HG03457 (cell line): ENCODE data around the gene SPATS2L.

ENCODE experiments used
- ATAC-seq: cut with Tn5 transposase; IDR thresholded peaks from one replicate; pipeline ENCODE4 v1.9.1; 2021; ENCODE audit warnings: moderate number of reproducible peaks; ENCODE audit not compliant: unreplicated experiment

The SPATS2L gene

DNA sequence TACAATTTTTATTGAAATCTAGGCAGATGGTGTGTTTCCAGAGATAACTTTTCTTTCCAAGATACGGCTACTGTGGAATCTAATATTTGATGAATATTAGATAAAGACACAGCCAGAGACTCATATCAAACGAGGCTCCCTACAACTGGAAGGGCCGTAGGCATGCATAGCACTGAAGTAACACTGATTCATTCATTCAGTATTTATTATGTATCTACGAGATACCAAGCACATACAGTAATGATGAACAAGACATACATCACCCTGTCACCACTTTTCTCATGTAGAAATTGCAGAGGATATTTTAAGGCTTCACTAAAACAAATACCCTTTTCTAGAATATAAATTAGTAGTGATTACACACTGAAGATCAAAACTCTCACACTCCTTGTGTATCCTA lies 128.9 kb downstream of the SPATS2L start:
- ATAC-seq = no peak

DNA sequence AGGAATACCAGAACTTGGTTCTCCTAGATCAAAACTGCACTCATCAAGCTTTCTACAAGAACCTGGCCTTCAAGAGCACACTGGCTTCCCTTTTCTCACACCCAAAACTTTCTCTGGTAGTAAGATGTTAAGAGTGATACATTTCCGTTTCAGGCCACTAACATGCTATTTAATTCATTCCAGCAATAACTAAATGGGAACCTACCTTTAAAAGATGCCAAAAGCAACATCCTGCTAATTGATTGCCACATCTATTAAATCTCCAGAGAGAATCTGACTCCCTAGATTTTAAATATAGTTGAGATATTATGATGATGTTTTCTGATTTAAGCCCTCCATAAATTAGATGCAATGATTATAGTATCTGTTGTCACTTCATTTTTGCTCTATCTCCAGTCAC lies 131.8 kb downstream of the SPATS2L start:
- ATAC-seq = no peak

DNA sequence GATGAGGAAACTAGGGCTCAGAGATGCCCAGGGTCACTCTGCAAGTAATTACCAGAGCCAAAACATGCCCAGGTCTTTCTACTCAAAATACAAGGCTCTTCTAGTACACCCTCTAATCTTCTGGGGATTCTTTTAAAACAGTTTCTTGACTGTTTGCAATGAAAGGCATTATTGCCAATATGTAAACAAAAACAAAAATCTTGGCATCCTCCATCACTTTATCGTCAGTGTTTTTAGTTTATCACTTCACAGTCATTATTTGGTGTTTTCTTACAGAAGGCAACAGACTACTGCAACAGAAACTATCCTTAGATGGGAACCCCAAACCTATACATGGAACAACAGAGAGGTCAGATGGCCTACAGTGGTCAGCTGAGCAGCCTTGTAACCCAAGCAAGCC lies 132.4 kb downstream of the SPATS2L start:
- ATAC-seq = no peak

DNA sequence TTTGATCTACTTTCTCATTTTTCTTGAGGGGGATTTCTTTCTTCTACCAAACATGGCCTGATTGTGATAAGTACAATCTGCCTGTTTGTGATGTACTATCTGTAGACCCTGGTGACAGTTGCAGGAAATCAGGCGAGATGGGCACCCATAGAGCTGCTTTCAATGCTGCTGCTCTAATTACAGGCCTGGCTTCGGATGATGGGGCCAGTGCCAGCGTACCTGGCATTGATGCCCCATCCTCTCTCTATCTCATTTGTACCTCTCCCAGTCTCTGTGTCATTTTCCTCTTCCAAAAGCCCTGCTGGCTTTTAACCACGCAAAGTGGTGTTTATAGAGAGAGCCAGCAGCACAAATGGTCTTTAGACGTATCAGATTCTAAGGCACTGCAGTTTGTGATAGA lies 133.5 kb downstream of the SPATS2L start:
- ATAC-seq = no peak

DNA sequence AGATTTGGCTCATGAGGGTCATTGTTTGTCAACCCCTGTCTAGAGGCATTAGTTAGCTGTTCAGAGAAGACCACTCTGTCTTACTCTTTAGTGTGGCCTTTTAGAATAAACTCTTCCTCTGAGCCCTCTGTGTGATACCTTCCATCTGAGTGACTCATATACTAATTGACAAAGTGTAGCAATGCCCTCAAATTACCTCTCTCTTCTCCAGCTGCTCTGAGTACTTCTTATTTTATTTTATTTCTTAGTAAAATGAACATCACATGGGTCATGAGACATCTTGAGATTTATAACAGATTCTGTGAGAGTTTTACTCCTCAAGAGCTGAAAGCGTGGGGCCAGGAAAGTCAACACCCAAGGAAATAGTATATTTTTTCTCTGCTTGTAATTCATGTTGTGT lies 136.0 kb downstream of the SPATS2L start:
- ATAC-seq = no peak

DNA sequence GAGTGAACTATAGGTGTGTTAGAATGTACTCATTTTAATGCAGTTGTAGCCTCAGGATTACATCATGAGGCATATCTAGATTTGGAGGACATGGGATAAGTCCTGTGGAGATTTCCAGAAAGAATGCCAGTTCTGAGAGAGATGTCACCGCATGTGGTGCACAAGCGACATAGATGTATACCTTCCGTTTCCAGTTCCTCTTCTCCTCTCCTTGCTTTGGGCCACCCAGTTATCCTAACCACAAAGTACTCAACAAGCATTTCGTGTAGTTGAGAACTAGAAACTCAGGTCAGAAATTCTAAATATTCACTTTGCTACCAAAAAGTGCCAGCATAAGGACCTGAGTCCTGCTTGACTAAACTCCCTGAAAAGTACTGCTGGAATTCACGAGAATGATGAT lies 136.9 kb downstream of the SPATS2L start:
- no peak for ATAC-seq

DNA sequence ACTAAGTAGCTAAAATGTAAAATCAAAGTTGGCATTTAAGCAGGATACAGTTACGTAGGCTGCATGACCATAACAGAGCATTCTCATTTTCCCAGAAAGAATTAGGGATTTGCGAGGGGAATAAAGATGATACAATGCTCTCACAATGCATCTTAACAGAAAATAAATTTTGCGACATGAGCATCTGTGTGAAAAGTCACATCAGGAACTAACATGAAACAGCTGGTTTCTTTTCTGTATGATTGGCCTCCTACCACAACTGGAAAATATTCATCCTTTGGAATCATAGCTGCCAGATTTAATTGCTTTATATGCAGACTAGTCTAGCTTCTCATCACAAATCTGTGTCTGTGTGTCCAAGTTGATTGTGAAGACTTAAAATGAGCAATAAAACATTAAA lies 137.4 kb downstream of the SPATS2L start:
- ATAC-seq = no peak

DNA sequence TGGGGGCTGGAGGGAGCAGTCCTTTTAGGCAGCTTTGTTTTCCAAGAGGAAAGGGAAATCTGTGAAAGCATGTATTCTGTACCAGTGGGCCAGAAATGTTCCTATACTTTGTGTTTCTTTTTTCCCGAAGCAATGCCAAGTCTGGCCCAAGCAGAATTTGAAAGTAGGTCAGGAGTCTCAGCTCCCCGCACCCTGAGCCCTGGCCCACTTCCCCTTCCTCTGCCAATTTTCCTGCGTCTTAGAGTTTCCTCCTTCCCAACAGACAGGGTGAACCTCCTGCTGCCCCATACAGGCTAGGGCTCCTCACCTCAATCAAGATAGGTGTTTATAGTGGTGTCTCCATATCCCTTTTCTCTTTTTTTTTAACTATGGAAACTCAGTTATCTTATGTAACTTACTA lies 138.0 kb downstream of the SPATS2L start:
- ATAC-seq = no peak

DNA sequence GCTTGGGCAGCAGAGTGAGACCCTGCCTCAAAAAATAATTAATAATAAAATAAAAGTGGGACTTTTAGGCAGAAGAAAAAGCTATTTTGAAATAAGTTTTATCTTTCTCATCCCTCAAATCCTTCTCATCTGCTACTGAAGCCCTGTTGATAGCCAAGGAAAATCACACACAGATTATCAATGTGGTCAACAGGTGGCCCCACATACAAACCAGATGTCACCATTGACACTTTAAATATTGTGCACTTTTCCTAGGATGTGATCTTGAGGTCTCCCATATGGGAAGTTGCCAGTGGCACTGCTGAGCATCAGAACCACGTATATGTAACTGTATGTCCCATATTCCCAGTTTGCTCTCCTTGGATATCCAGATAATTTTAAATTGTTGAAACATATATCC lies 138.8 kb downstream of the SPATS2L start:
- ATAC-seq = no peak

DNA sequence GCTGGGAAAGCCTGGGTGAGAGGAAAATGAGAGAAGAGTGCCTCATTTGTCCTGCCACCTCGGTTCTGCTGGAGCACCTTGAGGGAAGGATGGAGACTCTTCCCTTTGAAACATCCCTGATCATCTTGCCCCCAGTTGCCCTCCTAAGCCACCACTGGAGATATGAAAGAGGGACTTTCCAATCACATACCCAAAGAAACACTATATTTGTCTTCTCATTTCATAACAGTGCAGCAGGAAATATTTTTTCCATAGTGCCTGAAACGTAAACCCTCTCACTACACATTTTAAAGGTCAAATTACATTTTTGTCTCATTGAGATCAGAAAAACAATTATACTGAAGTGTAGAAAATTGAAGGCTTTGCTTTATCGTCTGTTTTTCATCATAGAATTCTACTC lies 140.1 kb downstream of the SPATS2L start:
- ATAC-seq = no peak

DNA sequence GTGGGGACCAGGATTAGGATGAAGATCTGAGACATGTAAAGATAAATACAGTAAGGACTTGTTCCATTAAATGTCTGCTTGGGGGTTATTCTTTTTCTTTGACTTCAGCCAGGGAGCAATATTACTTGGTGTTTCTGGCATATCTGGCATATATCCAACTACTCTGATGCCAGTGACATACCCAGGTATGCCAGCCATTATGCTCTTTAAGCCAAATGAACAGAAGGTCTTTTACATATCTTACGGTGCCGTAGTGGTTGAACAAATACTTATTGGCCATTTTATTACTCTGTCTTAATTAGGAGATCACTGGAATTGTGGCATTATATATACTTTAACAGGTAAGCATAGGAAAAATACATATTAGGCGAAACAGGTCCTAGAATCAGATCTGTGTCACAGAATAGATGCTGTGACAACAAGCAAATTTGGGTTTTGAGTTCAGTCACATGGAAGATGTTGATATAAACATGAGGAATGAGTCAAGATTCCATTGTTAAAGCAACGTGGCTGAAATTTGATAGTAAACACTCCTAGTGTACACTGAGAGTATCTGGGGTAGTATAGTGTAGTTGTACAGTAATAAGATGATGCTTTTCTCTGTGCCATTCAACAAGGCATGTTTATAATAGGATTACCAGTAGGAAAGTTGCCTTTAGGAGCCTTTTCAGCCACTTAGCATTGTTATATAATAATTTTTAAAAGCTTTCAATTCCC lies 140.8 kb downstream of the SPATS2L start:
- no peak for ATAC-seq

DNA sequence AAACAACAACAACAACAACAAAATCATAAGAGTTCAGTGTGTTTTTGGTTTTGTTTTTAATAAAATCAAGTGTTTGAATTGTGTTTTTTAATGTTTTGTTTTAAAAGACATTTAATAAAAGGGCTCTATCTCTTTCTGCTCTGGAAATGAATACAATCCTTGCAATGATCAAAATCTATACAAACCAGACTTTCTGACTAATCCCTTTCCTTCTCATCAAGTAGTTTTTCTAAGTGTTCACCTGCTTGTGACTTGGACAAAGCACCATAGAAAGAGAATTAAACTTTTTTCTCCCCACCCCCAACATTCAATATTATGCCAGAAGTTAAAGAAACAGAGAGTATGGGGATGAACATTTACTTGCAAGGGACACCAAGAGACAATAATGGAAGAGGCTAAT lies 142.0 kb downstream of the SPATS2L start:
- ATAC-seq = no peak

DNA sequence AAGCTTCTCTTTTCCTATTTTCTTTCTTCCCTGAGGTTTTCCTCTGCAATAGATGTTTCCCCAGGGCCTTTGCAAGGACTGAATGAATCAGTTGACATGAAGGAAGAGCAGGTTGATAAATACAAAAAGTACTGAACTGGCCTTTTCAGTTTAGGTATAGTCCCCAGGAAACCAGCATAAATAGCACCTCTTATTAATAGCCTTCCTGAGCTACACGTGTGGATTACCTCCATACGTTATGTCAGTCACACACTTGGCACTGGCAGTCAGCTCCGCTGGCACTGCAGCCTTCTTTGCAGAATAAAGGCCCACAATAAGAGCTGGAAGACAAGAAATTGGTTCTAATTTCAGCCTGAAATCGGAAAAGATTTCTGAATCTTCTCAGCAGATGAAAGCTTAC lies 142.7 kb downstream of the SPATS2L start:
- ATAC-seq = no peak

DNA sequence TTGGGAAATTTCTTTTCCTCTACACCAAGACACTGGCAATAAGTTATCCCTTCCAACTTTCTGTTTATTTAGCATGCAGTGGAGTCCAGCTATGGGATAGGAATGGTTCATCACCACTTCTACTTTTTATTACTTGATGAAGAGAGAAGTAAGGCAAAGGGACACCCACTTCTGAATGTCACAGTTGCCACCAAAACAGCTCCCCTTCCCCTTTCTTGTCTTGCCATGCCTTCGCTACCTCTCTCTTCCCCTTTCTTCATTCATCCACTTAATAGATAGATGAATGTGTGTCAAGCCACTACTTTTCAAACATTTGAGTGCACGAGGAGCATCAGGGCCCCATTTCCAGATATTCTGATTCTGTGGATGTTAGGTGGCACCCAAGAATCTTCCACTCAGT lies 143.8 kb downstream of the SPATS2L start:
- no peak for ATAC-seq

DNA sequence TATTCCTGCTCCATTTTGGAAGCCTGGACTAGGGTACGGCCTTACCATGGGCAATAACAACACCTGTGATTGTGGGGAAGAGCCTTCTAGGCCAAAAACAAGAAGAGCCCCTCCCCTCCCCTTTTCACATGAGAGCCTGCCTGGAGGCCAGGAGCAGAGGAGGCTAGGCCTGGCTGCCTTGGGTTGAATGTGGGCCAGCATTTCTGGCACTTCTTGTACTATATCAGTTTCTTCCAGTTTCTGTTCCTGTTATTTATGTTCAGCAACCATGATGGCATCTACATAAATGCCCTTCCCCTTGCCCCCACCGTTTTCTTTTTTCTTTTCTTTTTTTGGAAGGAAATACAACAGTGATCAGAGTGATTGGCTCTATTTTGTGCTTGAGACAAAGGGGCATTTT lies 145.0 kb downstream of the SPATS2L start:
- no peak for ATAC-seq

DNA sequence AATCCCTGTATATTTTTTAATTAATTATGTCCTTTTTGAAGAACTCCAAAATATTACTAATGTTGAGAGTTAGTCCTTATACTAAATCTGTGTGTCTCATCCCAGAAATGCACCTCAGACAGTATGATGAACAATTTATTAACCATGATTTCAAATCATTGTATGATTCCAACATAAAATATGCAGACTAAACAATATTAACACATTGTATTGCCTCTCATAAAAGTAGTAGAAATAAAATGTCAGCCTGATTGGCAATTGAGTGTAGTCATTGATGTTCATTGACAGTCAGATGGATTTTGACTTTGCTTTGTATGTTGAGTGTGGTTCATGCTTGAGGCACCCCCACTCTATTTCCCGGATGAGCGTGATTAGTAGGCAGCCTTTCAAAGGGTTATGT lies 145.9 kb downstream of the SPATS2L start:
- no peak for ATAC-seq

DNA sequence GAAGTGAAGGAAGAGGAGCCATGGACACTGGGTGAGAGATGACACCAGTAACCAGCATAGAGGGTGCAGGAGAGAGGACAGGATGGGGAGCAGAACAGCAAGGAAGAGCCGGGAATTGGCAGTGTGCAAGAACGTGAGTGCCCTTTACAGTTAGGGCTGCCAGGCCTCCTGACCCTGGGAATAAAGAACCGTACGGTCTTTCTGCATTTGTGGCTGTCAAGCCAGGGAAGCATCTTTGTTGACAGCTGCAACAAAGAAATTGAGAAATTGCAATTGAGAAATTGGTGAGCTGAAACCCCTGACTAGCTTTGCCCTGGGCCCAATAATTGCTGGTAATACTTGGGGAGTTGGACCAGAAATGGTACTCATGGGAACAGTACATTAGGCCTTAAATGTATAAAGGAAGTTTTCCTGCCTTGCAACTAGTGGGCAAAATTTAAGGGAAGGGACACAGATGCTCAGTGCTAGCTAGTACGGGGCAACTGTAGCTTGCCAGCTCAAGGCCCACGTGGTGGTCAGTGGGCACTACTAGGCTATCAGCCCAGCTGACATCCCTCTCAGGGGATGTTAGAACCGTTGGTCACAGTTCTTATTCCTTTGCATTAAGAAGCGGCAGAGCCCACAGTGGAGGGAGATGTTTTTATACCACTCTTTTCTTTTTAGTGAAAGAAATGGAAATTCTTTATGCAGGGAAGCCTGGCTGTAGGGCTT lies 146.8 kb downstream of the SPATS2L start:
- ATAC-seq = no peak

DNA sequence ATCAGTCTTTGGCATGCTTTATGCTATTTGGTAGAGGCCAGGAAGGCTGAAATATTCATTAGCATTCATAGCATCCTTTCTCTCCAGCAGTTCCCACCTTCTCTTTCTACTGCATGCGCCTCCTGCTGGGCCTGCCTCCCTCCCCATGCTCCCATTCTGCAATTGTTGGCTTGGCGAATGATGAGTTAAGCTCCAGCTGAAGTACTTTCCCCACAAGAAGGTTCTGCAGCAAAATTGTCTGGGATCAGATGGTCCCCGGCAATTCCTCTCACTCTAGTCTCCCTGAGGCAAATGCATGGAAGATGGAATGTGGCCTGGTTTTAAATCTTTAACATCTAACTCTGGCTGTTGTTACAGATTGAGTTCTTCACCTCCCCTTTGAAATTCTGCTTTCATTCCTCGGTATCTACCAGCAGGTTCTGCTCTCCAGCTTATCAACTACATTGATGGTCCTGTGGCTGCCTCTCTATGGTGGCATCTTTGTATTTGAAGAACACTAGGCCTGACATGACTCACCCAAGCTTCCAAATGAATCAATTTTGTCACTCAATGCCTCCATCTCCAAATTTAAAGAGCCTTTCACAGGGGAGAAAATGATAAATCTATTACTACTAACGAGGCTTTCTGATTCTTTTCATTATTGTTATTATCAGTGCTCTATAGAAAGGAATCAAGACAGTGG lies 147.5 kb downstream of the SPATS2L start:
- ATAC-seq = no peak

DNA sequence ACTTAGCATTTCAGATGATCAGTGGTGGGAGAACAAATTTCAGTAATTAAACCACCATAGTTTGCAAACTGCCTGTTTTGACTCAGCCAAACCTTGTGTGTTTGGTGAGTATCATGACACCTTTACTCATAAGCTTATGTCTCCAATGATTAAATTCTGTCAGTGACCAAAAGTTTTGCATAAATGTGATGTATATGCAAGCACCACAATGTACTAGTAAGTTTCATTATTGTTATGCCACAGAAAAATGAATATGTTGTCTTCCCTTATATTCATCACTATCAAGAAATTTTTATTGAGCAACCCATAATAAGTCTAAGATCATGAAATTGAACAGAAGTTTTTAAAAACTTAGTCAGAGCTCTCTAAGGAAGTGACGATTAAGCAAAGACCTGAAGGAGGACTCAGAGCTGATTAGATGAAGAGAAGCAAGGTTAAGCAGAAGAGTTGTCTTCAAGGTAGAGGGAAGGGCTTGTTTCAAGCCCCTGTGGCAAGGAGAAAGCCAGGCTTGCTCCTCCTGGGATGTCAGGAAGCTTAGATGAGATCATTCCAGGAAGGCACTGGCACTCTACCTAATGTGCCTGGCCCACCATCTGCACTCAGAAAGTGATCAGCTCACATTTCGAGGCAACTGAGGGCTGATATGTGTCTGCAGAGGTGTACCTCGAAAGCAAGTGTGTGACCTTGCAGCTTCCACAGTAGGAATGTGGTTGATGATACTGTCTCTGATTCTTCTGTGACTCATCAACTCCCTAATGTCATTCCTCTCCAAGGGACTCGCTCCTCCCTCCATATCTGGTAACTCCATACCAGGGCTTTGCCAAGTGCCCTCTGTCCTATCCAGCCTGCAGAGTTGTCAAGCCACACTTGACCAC lies 148.7 kb downstream of the SPATS2L start:
- ATAC-seq = peak; percentile 76

DNA sequence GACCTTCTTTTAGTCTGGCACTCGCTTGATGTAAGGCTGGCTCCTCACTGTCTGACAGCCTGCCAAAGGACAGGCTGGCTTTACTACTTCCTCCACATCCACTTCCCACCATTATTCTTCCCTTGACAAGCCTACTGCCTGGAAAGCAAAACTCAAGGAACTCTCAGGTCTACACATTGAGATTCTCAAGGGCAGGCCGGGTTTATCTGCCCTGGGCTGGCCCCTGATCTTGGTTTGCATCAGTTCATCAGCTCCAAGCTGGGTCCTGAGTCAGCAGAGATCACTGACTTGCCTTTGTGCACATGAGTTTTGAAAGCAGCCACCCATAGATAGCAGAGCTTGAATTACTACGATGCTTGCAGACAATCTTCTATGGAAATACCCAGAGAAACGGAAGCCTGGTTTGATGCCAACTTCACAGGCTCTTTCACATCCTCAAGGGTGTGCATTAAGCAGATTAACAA lies 149.5 kb downstream of the SPATS2L start:
- ATAC-seq = peak; percentile 57

DNA sequence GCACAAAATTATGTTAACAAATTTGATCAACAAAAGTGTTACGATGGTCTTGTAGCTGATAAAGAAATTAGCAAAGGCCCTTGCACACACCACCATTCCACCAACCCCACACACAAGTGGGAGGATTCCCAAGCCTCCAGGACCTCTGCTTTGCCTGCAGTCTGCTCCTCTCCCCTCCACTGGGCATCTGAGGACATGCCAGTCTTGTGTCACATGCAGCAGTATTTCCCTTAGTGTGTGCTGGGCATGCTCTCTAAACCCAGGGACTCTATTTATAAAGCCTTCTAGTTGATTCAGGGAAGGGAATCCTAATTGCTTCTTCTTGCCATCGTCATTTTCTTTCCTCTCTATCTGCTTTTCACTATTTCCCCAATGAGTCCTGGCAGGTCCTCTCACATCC lies 150.1 kb downstream of the SPATS2L start:
- ATAC-seq = no peak
